ENCODE measurements around the gene NKPD1.

NKPD1 gene

GRCh38 chr19:45117167-45117594 lies 43.6 kb downstream of the NKPD1 start:
- no peak for DNase-seq (ENCODE audit: low spot score)

- DNase-seq (ENCODE audit: low spot score) = no peak
Observed at GRCh38 chr19:45115809-45116615, 44.8 kb downstream of the NKPD1 start.

GRCh38 chr19:45114116-45114515 lies 46.7 kb downstream of the NKPD1 start:
- DNase-seq (ENCODE audit: low spot score) = no peak

GRCh38 chr19:45113628-45114027 lies 47.2 kb downstream of the NKPD1 start:
- DNase-seq (ENCODE audit: low spot score) = no peak

GRCh38 chr19:45112111-45112827 lies 48.5 kb downstream of the NKPD1 start:
- DNase-seq (ENCODE audit: low spot score) = no peak

Measured in germinal center (tissue), 1 donor.